Sigmoid colon (tissue), 4 donors: ENCODE data around the gene TBC1D22A.

Experiments
- CTCF ChIP-seq, 4 experiments: fragments of 450-650 bp in 3 of 4; fragments of 200-600 bp in 1 of 4; IDR thresholded peaks; one replicate each; pipeline ENCODE4 v1.5.1; 2016 to 2019; ENCODE audit warnings: antibody characterized with exemption in 4 of 4, mild to moderate bottlenecking in 3 of 4, moderate library complexity in 2 of 4
- POLR2A ChIP-seq, 2 donors: fragments of 450-650 bp; IDR thresholded peaks; one replicate each; pipeline ENCODE4 v1.6.1; 2016; ENCODE audit warnings: antibody characterized with exemption in 2 of 2, mild to moderate bottlenecking in 2 of 2, moderate library complexity in 2 of 2
- POLR2AphosphoS5 ChIP-seq, 4 donors: sonication (generic); formaldehyde crosslinking; IDR thresholded peaks; one replicate each; pipeline ENCODE4 v1.6.1; 2017; ENCODE audit warnings: antibody characterized with exemption in 4 of 4

GRCh38 chr22:46754110-46754799, 8.2 kb upstream of the TBC1D22A start:
- TF ChIP-seq POLR2AphosphoS5 (IDR thresholded peaks at IDR 0.05) (peak; percentile 37 to 91 (median 56)), CTCF (IDR thresholded peaks at IDR 0.05) (no peak), POLR2A (IDR thresholded peaks at IDR 0.05) (peak in 1 of 2 donors; percentile 31)
